Measurements from ENCODE around the gene LARGE2. TPM values are rescaled to one million over a fixed set of nuclear protein-coding genes. Genes with fewer than 3 reads are reported as not detected.

LARGE2 gene
- total RNA-seq, 1 donor from 2014 or later: 0.25 TPM

Other genes starting within 250 kb of the LARGE2 start
- gene SLC35C1, start 117.5 kb upstream of the LARGE2 start, total RNA-seq: 5.9 TPM
- 33.9 TPM for gene CRY2, start 75.2 kb upstream of the LARGE2 start, total RNA-seq
- 75.0 TPM for gene MAPK8IP1, start 37.0 kb upstream of the LARGE2 start, total RNA-seq
- 0.25 TPM for gene FREY1, start 15.4 kb upstream of the LARGE2 start, total RNA-seq
- 13.0 TPM for gene PEX16, start 4.8 kb upstream of the LARGE2 start, total RNA-seq
- 22.9 TPM for gene PHF21A, start 198.8 kb downstream of the LARGE2 start, total RNA-seq